ENCODE measurements around the gene CYP2U1. TPM values are rescaled to one million over a fixed set of nuclear protein-coding genes. Genes with fewer than 3 reads are reported as not detected.

The CYP2U1 gene
- total and polyA plus RNA-seq, 2 experiments from 2014 or later = 3.2 to 9.9 TPM

GRCh38 chr4:107915220-107915619 lies 16.1 kb upstream of the CYP2U1 start:
- H3K4me1 ChIP-seq (ENCODE audit: insufficient read depth) = peaks cover 9% of the 10 kb centered on the region; the same call in 1 of the 2 replicates
- no peaks in the 10 kb centered on the region for H3K27me3 ChIP-seq (ENCODE audit: insufficient read depth)
- peaks cover 4% of the 10 kb centered on the region; the same call in 1 of the 3 replicates for H3K36me3 Mint-ChIP-seq (ENCODE audit: low read depth)
- H3K27ac ChIP-seq (ENCODE audit: low read depth) = no peak overlapping the region
- H3K79me2 ChIP-seq (replicated peaks; ENCODE audit: insufficient read depth) = no peaks in the 10 kb centered on the region
- H3K9me3 Mint-ChIP-seq = peaks cover 6% of the 10 kb centered on the region; the same call in 2 of the 3 replicates
- H2AFZ ChIP-seq = no peak overlapping the region
- H3K27me3 Mint-ChIP-seq (ENCODE audit: insufficient read depth, low read depth, poor library complexity) = no peaks in the 10 kb centered on the region
- no peaks in the 10 kb centered on the region for H4K20me1 ChIP-seq (replicated peaks; ENCODE audit: insufficient read depth)
- no peak overlapping the region for H3K4me3 Mint-ChIP-seq
- H3K27ac Mint-ChIP-seq = no peak overlapping the region
- no peak overlapping the region for H3K4me3 ChIP-seq
- no peak overlapping the region for H3K4me2 ChIP-seq
- peaks cover 12% of the 10 kb centered on the region for H3K4me1 Mint-ChIP-seq
- no peak for ATAC-seq
- DNase-seq (ENCODE audit: low spot score) = no peak
- no peaks in the 10 kb centered on the region; the same call in 1 of the 2 replicates for H3K36me3 ChIP-seq (ENCODE audit: insufficient read depth)
- H3K9me2 ChIP-seq (ENCODE audit: insufficient read depth) = no peaks in the 10 kb centered on the region
- TF ChIP-seq CREB1 (CRISPR knock-in tag; IDR thresholded peaks at IDR 0.05; ENCODE audit: low read depth) = no peak
- no peak for TF ChIP-seq REST (IDR thresholded peaks at IDR 0.05; ENCODE audit: unreplicated experiment)
- TF ChIP-seq JUNB (IDR thresholded peaks at IDR 0.05; ENCODE audit: unreplicated experiment) = no peak
- TF ChIP-seq ZNF114 (CRISPR knock-in tag; IDR thresholded peaks at IDR 0.05) = no peak
- TF ChIP-seq ZNF462 (CRISPR knock-in tag; IDR thresholded peaks at IDR 0.05) = no peak
- no peak for TF ChIP-seq EZH2 (IDR thresholded peaks at IDR 0.05; ENCODE audit: low read depth, unreplicated experiment)
- TF ChIP-seq EZH2phosphoT487 (IDR thresholded peaks at IDR 0.05; ENCODE audit: unreplicated experiment) = no peak
- no peak for TF ChIP-seq CTCF (conservative IDR thresholded peaks at IDR 0.05; ENCODE audit: low read depth in 2 of 2)
- TF ChIP-seq POLR2AphosphoS5 (IDR thresholded peaks at IDR 0.05; ENCODE audit: low read depth) = no peak
- no peaks in the 10 kb centered on the region for H3F3A ChIP-seq (replicated peaks; ENCODE audit: low read depth)
